GM18520 (cell line): Measurements from ENCODE around the gene RTL10.

Source experiments
- ATAC-seq: cut with Tn5 transposase; IDR thresholded peaks from one replicate; pipeline ENCODE4 v1.9.1; 2021; ENCODE audit not compliant: unreplicated experiment

RTL10 gene

GRCh38 chr22:19811811-19812771, 42.6 kb downstream of the RTL10 start:
- no peak for ATAC-seq

DNA sequence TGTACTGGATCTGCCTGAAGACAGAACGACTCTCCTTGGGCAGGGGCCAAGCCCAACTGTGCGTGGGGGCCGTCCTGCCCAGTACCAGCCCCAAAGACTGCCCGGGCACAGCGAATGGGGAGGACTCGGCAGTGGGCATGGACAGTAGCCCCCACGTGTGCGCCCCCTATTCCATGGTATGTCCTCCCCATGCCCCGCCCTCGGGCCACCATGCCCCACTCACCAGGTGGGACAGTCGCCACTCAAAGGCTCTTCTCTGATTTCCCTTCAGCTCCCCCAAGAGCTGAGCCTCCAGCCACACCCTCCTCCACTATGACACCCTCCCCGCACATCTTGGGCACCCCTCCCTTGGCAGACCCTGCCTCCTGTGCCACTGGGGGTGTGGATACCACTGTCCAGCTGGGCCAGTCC, 43.5 kb downstream of the RTL10 start:
- ATAC-seq = no peak

- no peak for ATAC-seq
Measured at GRCh38 chr22:19810381-19811201, 44.1 kb downstream of the RTL10 start.

GRCh38 chr22:19809741-19810140, 44.9 kb downstream of the RTL10 start:
- no peak for ATAC-seq

DNA sequence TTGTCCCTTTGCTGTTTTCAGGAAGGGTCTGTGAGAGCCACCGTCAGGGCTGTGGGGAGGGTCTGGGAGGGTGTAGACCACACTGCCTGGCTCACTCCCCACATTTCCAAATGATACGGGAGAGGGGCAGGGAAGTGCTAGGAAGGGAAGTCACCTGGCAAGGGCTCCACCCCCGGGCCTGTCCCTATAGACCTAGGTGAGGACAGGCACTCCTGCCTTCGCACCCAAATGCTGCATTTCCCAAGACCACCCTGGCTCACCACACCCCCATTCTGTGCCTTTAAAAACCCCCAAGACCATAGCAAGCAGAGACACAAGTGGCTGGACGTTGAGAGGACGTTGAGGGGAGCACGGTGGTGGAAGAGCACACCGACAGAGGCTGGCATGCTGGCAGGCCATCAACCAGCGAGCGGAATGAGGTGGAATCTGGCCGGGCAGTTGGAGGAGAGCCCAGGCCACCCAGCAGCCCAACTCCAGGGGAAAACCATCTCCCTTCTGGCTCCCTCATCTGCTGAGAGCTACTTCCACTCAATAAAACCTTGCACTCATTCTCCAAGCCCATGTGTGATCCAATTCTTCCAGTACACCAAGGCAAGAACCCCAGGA, 45.7 kb downstream of the RTL10 start:
- no peak for ATAC-seq

GRCh38 chr22:19807914-19808872, 46.5 kb downstream of the RTL10 start:
- ATAC-seq = no peak

- ATAC-seq = no peak
Measured at GRCh38 chr22:19807161-19807913, 47.3 kb downstream of the RTL10 start.

DNA sequence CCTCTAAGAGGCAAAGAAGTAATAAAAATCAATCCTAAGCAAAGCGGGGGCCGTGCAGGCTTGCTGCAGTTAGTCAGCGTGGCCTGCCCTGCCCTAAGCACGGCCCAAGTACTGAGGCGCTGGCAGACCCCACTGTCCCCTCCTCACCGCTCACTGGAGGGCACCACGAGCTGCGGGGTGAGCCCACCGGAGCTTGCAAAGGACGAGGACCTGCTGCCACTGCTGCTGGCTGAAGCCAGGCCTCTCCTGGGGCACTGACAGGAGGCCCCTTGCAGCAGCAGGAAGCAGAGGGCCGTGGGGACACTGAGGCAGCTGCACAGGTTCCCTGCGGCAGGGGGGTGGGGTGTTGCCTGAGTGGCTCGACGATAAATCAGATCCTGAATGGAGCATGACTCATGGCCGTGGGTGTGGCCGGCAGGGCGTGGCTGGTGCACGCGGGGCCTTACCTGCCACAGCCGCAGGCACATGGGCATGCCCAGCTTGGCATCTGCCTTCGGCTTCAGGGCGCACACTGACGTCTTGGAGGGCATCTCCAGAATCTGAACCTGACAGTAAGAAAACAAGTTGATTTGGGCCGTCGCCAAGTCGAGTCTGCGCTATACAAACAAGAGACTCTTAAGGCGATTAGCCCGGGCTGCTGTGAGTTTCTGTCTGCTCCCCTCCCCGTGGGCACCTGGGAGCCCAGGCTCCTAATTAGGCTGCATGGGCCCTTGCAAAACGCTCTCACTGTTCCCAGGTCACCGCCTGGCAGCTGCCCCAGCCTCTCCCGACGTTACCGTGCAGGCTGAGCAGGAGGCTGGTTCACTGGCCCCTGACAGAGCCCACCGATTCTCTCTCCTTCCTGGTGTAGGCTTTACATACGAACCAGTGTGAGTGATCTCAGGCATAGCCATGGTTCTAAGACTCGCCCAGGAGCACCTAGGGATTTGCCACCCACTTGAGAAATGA, 48.2 kb downstream of the RTL10 start:
- no peak for ATAC-seq

- ATAC-seq = no peak
Measured at GRCh38 chr22:19805821-19806212, 48.9 kb downstream of the RTL10 start.
